Skeletal muscle tissue (tissue), 4 donors: Measurements from ENCODE around the gene TMSB4X. TPM values are rescaled to one million over a fixed set of nuclear protein-coding genes. Genes with fewer than 3 reads are reported as not detected.
"Not testable (repeated sequence)": the region's sequence is repeated elsewhere in the genome, so short reads cannot be mapped to it uniquely, and the experiment has no call there.

Experiments used
- H3K27ac ChIP-seq: one replicate; pipeline ENCODE4 v1.7.0; 2013; ENCODE audit warnings: mild to moderate bottlenecking, low read depth, low read length, inconsistent platforms
- H3K27me3 ChIP-seq, 3 donors: one replicate each; pipeline ENCODE4 v1.7.0; 2013; ENCODE audit warnings: low read length in 3 of 3; ENCODE audit not compliant: control insufficient read depth in 3 of 3, insufficient read depth in 3 of 3
- H3K36me3 ChIP-seq, 3 donors: one replicate each; pipeline ENCODE4 v1.7.0; 2013; ENCODE audit warnings: low read length in 3 of 3; ENCODE audit not compliant: control insufficient read depth in 3 of 3, insufficient read depth in 3 of 3
- H3K4me1 ChIP-seq, 3 donors: one replicate each; pipeline ENCODE4 v1.7.0; 2013; ENCODE audit warnings: low read length in 3 of 3, mild to moderate bottlenecking in 3 of 3; ENCODE audit not compliant: control insufficient read depth in 3 of 3, insufficient read depth in 3 of 3
- H3K4me3 ChIP-seq, 3 donors: one replicate each; pipeline ENCODE4 v1.7.0; 2013; ENCODE audit warnings: low read length in 3 of 3
- H3K9ac ChIP-seq, 3 donors: one replicate each; pipeline ENCODE4 v1.7.0; 2013; ENCODE audit warnings: low read length in 3 of 3, mild to moderate bottlenecking in 3 of 3, moderate library complexity in 2 of 3, low read depth in 1 of 3
- H3K9me3 ChIP-seq, 3 donors: one replicate each; pipeline ENCODE4 v1.7.0; 2013; ENCODE audit warnings: low read length in 3 of 3; ENCODE audit not compliant: control insufficient read depth in 3 of 3
- total RNA-seq: library from RNA; depleted of rRNA; stranded (reverse); fragments of >200 nt; gene quantifications from one replicate; pipeline ENCODE4 v1.2.3, GENCODE V29; 2014
- donor health status: Osteomylitis.

TMSB4X gene
- total RNA-seq, 1 donor from 2014 or later = 1,543 TPM

- no peaks in the 10 kb centered on the region for H3K27me3 ChIP-seq
- no peak overlapping the region for H3K9ac ChIP-seq
- no peaks in the 10 kb centered on the region for H3K36me3 ChIP-seq
- peaks cover 6 to 20% (median 7%) of the 10 kb centered on the region in 3 donors for H3K4me1 ChIP-seq
- no peaks in the 10 kb centered on the region for H3K9me3 ChIP-seq
- no peak overlapping the region for H3K27ac ChIP-seq
- H3K4me3 ChIP-seq = no peak overlapping the region
These were observed 20.5 kb upstream of the TMSB4X start for GRCh38 chrX:12954376-12954775.

DNA sequence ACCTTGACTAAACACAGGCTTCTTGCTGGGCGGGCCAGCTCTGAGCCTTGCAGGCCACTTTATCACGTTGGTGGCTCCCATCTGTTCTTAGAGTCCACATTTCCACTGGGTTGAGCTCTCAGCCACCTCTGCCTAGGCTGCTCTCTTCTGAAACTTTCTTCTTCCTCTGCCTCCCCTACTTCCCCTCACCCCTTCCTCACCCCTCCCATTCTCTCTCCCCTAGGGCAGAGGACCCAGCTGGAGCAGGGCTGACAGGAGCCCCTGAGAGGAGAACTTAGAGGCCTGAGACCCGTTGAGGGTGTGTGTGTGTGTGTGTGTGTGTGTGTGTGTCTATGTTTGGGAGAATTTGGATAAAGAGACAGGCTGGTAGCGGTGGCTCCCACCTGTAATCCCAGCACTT, 19.9 kb upstream of the TMSB4X start:
- Histone ChIP-seq H3K9ac (no peak overlapping the region), H3K4me3 (no peak overlapping the region), H3K36me3 (no peaks in the 10 kb centered on the region), H3K27me3 (no peaks in the 10 kb centered on the region), H3K9me3 (no peaks in the 10 kb centered on the region), H3K4me1 (peaks cover 0 to 14% (median 3%) of the 10 kb centered on the region in 3 donors), H3K27ac (no peak overlapping the region)

DNA sequence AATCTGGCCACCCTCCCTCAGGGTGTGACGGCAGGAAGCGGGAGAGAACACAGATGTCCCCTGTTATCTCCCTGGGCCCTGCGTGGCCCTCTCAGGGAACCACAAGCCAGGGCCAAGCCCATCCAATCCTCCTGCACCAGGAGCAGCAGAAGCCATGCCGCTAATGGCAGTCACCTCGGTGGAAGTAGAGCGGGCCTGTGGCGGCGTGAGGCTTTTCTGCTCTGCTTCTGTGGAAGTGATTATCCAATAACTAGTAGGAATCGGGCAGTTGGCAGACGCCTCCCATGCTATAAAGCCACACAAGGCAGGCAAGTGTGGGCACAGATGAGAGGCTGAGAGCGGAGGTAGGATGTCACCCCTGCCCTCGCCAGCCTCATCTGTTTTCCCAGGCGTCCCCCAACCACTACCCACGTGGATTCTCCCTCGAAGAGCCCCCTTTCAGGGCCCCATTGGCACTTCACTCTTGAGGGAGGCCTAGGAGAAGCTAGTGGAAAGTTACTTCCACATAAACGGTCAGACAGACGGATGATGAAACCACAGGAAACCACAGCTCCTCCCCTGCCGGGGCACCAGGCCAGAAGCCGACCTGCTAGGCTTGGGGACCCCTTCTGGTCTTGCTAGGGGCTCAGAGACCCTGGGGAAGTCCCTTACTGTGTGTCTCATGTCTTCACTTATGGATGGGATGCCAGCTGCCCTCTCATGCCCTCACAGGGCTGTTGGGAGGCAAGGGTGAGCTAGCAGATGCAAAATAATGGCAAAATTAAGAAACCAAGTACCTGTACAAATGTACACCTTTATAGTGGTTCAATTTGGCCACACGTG, 18.8 kb upstream of the TMSB4X start:
- Histone ChIP-seq H3K27ac (peak overlapping the region; percentile 52), H3K4me1 (peaks cover 0 to 9% (median 3%) of the 10 kb centered on the region in 3 donors), H3K27me3 (no peaks in the 10 kb centered on the region), H3K36me3 (no peaks in the 10 kb centered on the region), H3K9ac (peak overlapping the region in 1 of 3 donors; percentile 54), H3K4me3 (no peak overlapping the region), H3K9me3 (no peaks in the 10 kb centered on the region)

DNA sequence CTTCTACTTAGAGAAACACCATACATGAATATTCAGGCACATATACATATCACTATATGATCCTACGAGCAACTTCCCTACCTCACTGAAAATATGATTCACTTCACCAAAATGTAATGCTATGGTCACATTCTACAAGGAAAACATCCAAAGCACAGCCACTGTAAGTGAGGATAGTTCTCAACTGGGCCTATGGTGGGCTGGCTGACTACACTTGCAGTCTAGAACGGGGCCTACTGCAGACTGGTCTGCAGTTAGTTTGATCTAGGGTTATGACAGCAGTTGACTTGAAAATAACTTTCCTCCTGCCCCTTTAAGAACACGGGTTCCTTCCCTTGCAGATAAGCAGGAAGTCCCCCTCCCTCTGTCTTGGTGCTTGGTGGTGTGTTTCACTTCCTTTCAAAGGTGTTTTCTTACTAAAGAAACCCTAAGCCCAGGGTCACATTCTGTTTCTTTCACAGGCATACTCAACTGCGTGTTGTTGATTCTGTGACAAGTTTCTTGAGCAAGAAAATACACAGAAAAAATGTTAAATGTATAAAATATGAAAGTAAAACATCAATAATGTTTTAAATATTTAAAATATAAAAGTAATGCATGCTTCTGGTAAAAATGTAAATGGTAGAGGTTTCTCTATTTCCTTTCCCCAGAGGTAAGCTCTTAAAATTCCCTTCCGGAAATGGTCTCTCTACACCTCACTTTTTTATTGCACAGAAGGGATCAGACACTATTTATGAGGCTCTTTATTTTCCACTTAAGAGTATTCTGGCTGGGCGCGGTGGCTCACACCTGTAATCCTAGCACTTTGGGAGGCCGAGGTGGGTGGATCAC, 18.0 kb upstream of the TMSB4X start:
- no peaks in the 10 kb centered on the region for H3K9me3 ChIP-seq
- H3K4me3 ChIP-seq = no peak overlapping the region
- peaks cover 0 to 9% (median 3%) of the 10 kb centered on the region in 3 donors for H3K4me1 ChIP-seq
- peak overlapping the region; percentile 52 for H3K27ac ChIP-seq
- H3K9ac ChIP-seq = no peak overlapping the region
- H3K27me3 ChIP-seq = no peaks in the 10 kb centered on the region
- no peaks in the 10 kb centered on the region for H3K36me3 ChIP-seq

GRCh38 chrX:12958059-12958458, 16.9 kb upstream of the TMSB4X start:
- H3K4me1 ChIP-seq = peaks cover 0 to 9% (median 3%) of the 10 kb centered on the region in 3 donors
- H3K27me3 ChIP-seq = no peaks in the 10 kb centered on the region
- H3K9me3 ChIP-seq = no peaks in the 10 kb centered on the region
- H3K36me3 ChIP-seq = no peaks in the 10 kb centered on the region
- no peak overlapping the region for H3K9ac ChIP-seq
- no peak overlapping the region for H3K4me3 ChIP-seq
- H3K27ac ChIP-seq = no peak overlapping the region

GRCh38 chrX:12958461-12958860, 16.4 kb upstream of the TMSB4X start:
- Histone ChIP-seq H3K4me1 (peaks cover 0 to 9% (median 3%) of the 10 kb centered on the region in 3 donors), H3K27me3 (no peaks in the 10 kb centered on the region), H3K36me3 (no peaks in the 10 kb centered on the region), H3K9me3 (no peaks in the 10 kb centered on the region), H3K27ac (no peak overlapping the region), H3K4me3 (no peak overlapping the region), H3K9ac (no peak overlapping the region)

DNA sequence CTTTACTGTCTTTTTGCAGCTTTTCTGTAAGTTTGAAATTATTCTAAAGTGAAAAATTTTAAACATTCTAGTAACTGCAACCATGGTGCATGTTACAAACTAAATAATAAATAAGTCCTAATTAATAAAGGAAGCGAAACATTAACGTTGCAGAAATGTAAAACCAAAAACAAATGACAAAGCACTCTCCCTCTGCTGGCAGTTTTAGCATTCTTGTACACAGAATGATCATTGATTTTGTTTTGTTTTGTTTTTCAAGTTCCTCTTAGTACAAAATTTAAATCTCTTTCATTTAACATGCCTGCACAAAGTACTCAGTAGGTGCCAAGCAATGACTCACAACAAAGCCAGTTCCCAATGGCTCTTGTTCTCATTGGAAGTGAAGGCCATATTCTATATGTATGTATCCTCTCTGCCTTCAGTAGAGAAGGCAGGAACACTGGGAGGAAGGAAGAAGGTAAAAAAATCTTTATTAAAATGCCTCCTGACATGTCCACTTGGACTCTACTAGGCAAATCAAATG, 13.7 kb upstream of the TMSB4X start:
- no peaks in the 10 kb centered on the region for H3K27me3 ChIP-seq
- H3K9me3 ChIP-seq = no peaks in the 10 kb centered on the region
- no peak overlapping the region for H3K9ac ChIP-seq
- H3K27ac ChIP-seq = no peak overlapping the region
- peaks cover 0 to 7% (median 3%) of the 10 kb centered on the region in 3 donors for H3K4me1 ChIP-seq
- no peaks in the 10 kb centered on the region for H3K36me3 ChIP-seq
- H3K4me3 ChIP-seq = no peak overlapping the region

GRCh38 chrX:12962041-12962504, 12.8 kb upstream of the TMSB4X start:
- Histone ChIP-seq H3K4me1 (no peaks in the 10 kb centered on the region), H3K27me3 (no peaks in the 10 kb centered on the region), H3K9ac (no peak overlapping the region), H3K27ac (no peak overlapping the region), H3K9me3 (no peaks in the 10 kb centered on the region), H3K36me3 (no peaks in the 10 kb centered on the region), H3K4me3 (no peak overlapping the region)

- not testable (repeated sequence) for H3K9ac ChIP-seq, H3K4me1 ChIP-seq, H3K36me3 ChIP-seq, H3K4me3 ChIP-seq, H3K27me3 ChIP-seq, H3K27ac ChIP-seq, H3K9me3 ChIP-seq
These were observed 11.6 kb upstream of the TMSB4X start for GRCh38 chrX:12963210-12963850.
